Medulla oblongata (tissue), 1 donor: ENCODE results near the gene ASAP2.

ENCODE experiments used
- DNase-seq: peaks from one replicate; pipeline ENCODE4 v3.0.0-alpha.2; 2015; ENCODE audit errors: extremely low spot score

Gene ASAP2

GRCh38 chr2:9230881-9231280 is 24.3 kb downstream of the ASAP2 start:
- peak; percentile 58 for DNase-seq

GRCh38 chr2:9231291-9232165 is 24.9 kb downstream of the ASAP2 start:
- no peak for DNase-seq

GRCh38 chr2:9232166-9232479 is 25.5 kb downstream of the ASAP2 start:
- DNase-seq: no peak

- DNase-seq: no peak
Observed at GRCh38 chr2:9232886-9233285, 26.3 kb downstream of the ASAP2 start.

- DNase-seq: no peak
Observed at GRCh38 chr2:9234680-9235146, 28.1 kb downstream of the ASAP2 start.

GRCh38 chr2:9235147-9236044 is 28.8 kb downstream of the ASAP2 start:
- DNase-seq: no peak

GRCh38 chr2:9236045-9236344 is 29.4 kb downstream of the ASAP2 start:
- DNase-seq: no peak

- DNase-seq: peak; percentile 33
Observed at GRCh38 chr2:9236867-9237266, 30.3 kb downstream of the ASAP2 start.

GRCh38 chr2:9237831-9238230 is 31.2 kb downstream of the ASAP2 start:
- DNase-seq: no peak

- no peak for DNase-seq
Observed at GRCh38 chr2:9238591-9239326, 32.1 kb downstream of the ASAP2 start.

GRCh38 chr2:9239616-9240015 is 33.0 kb downstream of the ASAP2 start:
- DNase-seq: no peak

- DNase-seq: no peak
Observed at GRCh38 chr2:9240745-9241144, 34.1 kb downstream of the ASAP2 start.

GRCh38 chr2:9241233-9241632 is 34.6 kb downstream of the ASAP2 start:
- no peak for DNase-seq

- no peak for DNase-seq
Observed at GRCh38 chr2:9243357-9243756, 36.7 kb downstream of the ASAP2 start.

- no peak for DNase-seq
Observed at GRCh38 chr2:9244985-9245544, 38.5 kb downstream of the ASAP2 start.

- no peak for DNase-seq
Observed at GRCh38 chr2:9247177-9247576, 40.6 kb downstream of the ASAP2 start.

GRCh38 chr2:9247786-9248185 is 41.2 kb downstream of the ASAP2 start:
- no peak for DNase-seq

GRCh38 chr2:9248363-9248762 is 41.8 kb downstream of the ASAP2 start:
- DNase-seq: no peak

GRCh38 chr2:9249020-9249800 is 42.6 kb downstream of the ASAP2 start:
- no peak for DNase-seq

GRCh38 chr2:9250091-9250490 is 43.5 kb downstream of the ASAP2 start:
- no peak for DNase-seq

GRCh38 chr2:9250498-9251153 is 44.0 kb downstream of the ASAP2 start:
- no peak for DNase-seq
